Right lobe of liver (tissue), 4 donors: ENCODE data around the gene TCF7L2.

ENCODE experiments used
- POLR2A ChIP-seq: fragments of 450-650 bp; IDR thresholded peaks from one replicate; pipeline ENCODE4 v1.6.1; 2017; ENCODE audit warnings: antibody characterized with exemption, mild to moderate bottlenecking
- TF ChIP-seq, protein P1 (sequence below), 4 donors: fragments of 200-600 bp in 3 of 4; fragments of 450-650 bp in 1 of 4; IDR thresholded peaks; one replicate each; pipeline versions ENCODE4 v1.5.1 to v1.8.0; 2016 to 2022; ENCODE audit warnings: antibody characterized with exemption in 4 of 4, mild to moderate bottlenecking in 2 of 4
- donor health status: DM: no; HTN: no; CAD: no.
- donor health status: DM: no; HTN: no; CAD: no.
- donor health status: DM: no; HTN: yes; CAD: no.

DNA sequence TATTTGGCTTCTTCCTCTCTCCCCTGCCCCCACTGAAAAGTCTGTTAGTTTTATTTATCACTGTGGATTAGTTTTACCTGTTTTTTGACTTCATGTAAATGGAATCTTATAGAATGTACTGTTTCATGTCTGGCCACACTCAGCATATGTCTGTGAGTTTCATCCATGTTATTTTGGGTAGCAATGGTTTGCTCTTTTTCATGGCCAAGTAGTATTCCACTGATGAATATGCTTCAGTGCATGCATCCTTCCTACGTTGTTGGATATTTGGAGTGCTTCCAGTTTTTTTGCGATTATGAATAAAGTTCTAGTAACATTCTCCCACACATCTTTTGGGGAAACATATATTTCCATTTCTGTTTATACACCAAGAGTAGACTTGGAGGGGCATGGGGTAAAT is 19.1 kb downstream of the TCF7L2 start:
- TF ChIP-seq, protein P1, sequence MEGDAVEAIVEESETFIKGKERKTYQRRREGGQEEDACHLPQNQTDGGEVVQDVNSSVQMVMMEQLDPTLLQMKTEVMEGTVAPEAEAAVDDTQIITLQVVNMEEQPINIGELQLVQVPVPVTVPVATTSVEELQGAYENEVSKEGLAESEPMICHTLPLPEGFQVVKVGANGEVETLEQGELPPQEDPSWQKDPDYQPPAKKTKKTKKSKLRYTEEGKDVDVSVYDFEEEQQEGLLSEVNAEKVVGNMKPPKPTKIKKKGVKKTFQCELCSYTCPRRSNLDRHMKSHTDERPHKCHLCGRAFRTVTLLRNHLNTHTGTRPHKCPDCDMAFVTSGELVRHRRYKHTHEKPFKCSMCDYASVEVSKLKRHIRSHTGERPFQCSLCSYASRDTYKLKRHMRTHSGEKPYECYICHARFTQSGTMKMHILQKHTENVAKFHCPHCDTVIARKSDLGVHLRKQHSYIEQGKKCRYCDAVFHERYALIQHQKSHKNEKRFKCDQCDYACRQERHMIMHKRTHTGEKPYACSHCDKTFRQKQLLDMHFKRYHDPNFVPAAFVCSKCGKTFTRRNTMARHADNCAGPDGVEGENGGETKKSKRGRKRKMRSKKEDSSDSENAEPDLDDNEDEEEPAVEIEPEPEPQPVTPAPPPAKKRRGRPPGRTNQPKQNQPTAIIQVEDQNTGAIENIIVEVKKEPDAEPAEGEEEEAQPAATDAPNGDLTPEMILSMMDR (IDR thresholded peaks at IDR 0.05), result no peak
- TF ChIP-seq POLR2A, result no peak
